ENCODE results near the gene SGMS1.

DNA sequence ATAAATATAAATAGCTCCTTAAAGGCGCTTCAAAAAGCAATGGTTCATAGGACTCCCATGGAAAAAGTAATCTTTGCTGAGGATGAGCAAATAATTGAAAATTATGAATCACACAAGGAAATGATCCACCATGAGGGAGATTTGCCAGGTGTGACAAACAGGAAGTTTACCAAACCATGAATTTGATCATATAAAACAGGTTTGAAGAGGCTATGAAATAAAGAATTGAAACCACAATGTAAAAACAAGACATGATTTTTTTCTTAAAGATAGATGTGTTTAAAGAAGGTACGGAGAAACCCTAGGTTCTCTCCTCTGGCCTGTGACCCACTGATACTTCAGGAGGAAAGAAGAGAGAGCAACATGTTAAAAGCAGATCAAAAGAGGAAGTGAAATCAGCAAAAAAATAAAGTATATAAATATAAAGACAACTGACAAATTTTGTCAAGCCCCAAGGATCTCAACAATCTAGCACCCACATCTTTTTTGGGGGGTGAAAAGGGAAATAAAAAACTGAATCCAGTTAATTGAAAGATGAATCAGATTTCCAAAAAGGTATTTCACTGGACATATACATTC lies 261.1 kb downstream of the SGMS1 start:
- TF ChIP-seq, protein P1, sequence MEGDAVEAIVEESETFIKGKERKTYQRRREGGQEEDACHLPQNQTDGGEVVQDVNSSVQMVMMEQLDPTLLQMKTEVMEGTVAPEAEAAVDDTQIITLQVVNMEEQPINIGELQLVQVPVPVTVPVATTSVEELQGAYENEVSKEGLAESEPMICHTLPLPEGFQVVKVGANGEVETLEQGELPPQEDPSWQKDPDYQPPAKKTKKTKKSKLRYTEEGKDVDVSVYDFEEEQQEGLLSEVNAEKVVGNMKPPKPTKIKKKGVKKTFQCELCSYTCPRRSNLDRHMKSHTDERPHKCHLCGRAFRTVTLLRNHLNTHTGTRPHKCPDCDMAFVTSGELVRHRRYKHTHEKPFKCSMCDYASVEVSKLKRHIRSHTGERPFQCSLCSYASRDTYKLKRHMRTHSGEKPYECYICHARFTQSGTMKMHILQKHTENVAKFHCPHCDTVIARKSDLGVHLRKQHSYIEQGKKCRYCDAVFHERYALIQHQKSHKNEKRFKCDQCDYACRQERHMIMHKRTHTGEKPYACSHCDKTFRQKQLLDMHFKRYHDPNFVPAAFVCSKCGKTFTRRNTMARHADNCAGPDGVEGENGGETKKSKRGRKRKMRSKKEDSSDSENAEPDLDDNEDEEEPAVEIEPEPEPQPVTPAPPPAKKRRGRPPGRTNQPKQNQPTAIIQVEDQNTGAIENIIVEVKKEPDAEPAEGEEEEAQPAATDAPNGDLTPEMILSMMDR (IDR thresholded peaks at IDR 0.05), result no peak
- no peak for TF ChIP-seq POLR2A (IDR thresholded peaks at IDR 0.05)

Measured in testis (tissue), 2 donors.